ENCODE measurements around the gene PCDHGA4. TPM values are rescaled to one million over a fixed set of nuclear protein-coding genes. Genes with fewer than 3 reads are reported as not detected.

PCDHGA4 gene
- total and polyA plus RNA-seq, 2 of the 13 experiments (the other 11 are each of a cell fraction or from before 2014, with no cell fraction given): 0.49 to 0.58 TPM

- no peak for TF ChIP-seq THAP9 (CRISPR knock-in tag; IDR thresholded peaks at IDR 0.05; ENCODE audit: borderline replicate concordance)
- no peak for TF ChIP-seq ARNT (IDR thresholded peaks at IDR 0.05)
- TF ChIP-seq EP300 (IDR thresholded peaks at IDR 0.05; ENCODE audit: low read depth in 2 of 2, low read length in 2 of 2): no peak
- no peak for TF ChIP-seq EP300 (CRISPR knock-in tag; IDR thresholded peaks at IDR 0.05; ENCODE audit: borderline replicate concordance)
- TF ChIP-seq NFKBIZ (CRISPR knock-in tag; IDR thresholded peaks at IDR 0.05): no peak
- peak; percentile 8; the same call in 1 of the 2 replicates for TF ChIP-seq SALL1 (CRISPR knock-in tag; IDR thresholded peaks at IDR 0.05)
- TF ChIP-seq ZBTB21 (CRISPR knock-in tag; IDR thresholded peaks at IDR 0.05): no peak
- TF ChIP-seq LCORL (IDR thresholded peaks at IDR 0.05): no peak
- TF ChIP-seq LCORL (CRISPR knock-in tag; IDR thresholded peaks at IDR 0.05): no peak
- no peak for TF ChIP-seq SIX1 (CRISPR knock-in tag; IDR thresholded peaks at IDR 0.05; ENCODE audit: borderline replicate concordance)
- TF ChIP-seq KAT8 (CRISPR knock-in tag; IDR thresholded peaks at IDR 0.05): peak; percentile 64; the same call in 1 of the 2 replicates
- no peak for TF ChIP-seq ZNF350 (CRISPR knock-in tag; IDR thresholded peaks at IDR 0.05; ENCODE audit: borderline replicate concordance, low read depth)
- no peak for TF ChIP-seq KLF13 (CRISPR knock-in tag; IDR thresholded peaks at IDR 0.05)
- no peak for TF ChIP-seq ATF7 (IDR thresholded peaks at IDR 0.05)
- TF ChIP-seq ATF7 (CRISPR knock-in tag; IDR thresholded peaks at IDR 0.05): no peak
- no peak for TF ChIP-seq ZNF501 (CRISPR knock-in tag; IDR thresholded peaks at IDR 0.05)
- TF ChIP-seq SRSF9 (IDR thresholded peaks at IDR 0.05; ENCODE audit: borderline replicate concordance, insufficient read depth, low read depth, low read length, poor library complexity, severe bottlenecking): no peak
- TF ChIP-seq MTA1 (CRISPR knock-in tag; IDR thresholded peaks at IDR 0.05; ENCODE audit: borderline replicate concordance): no peak
- no peak for TF ChIP-seq FOXO1 (CRISPR knock-in tag; IDR thresholded peaks at IDR 0.05)
- TF ChIP-seq ZSCAN9 (CRISPR knock-in tag; IDR thresholded peaks at IDR 0.05; ENCODE audit: borderline replicate concordance): no peak
- TF ChIP-seq, protein P1, sequence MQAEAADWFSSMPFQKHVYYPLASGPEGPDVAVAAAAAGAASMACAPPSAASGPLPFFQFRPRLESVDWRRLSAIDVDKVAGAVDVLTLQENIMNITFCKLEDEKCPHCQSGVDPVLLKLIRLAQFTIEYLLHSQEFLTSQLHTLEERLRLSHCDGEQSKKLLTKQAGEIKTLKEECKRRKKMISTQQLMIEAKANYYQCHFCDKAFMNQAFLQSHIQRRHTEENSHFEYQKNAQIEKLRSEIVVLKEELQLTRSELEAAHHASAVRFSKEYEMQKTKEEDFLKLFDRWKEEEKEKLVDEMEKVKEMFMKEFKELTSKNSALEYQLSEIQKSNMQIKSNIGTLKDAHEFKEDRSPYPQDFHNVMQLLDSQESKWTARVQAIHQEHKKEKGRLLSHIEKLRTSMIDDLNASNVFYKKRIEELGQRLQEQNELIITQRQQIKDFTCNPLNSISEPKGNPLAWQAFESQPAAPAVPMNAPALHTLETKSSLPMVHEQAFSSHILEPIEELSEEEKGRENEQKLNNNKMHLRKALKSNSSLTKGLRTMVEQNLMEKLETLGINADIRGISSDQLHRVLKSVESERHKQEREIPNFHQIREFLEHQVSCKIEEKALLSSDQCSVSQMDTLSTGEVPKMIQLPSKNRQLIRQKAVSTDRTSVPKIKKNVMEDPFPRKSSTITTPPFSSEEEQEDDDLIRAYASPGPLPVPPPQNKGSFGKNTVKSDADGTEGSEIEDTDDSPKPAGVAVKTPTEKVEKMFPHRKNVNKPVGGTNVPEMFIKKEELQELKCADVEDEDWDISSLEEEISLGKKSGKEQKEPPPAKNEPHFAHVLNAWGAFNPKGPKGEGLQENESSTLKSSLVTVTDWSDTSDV (CRISPR knock-in tag; IDR thresholded peaks at IDR 0.05): no peak
- TF ChIP-seq ZNF556 (CRISPR knock-in tag; IDR thresholded peaks at IDR 0.05; ENCODE audit: borderline replicate concordance): no peak
- TF ChIP-seq MED8 (CRISPR knock-in tag; IDR thresholded peaks at IDR 0.05; ENCODE audit: insufficient replicate concordance): no peak
- no peak for TF ChIP-seq ZNF496 (CRISPR knock-in tag; IDR thresholded peaks at IDR 0.05; ENCODE audit: insufficient replicate concordance)
- TF ChIP-seq MAFF (IDR thresholded peaks at IDR 0.05; ENCODE audit: low read depth, low read length): no peak
- TF ChIP-seq POGZ (CRISPR knock-in tag; IDR thresholded peaks at IDR 0.05): 0 out of 2 replicates have a peak, but pooled peaks have one; percentile 19
- TF ChIP-seq ZFP90 (CRISPR knock-in tag; IDR thresholded peaks at IDR 0.05; ENCODE audit: borderline replicate concordance): no peak
- TF ChIP-seq TBP (CRISPR knock-in tag; IDR thresholded peaks at IDR 0.05): no peak
These were observed 4.8 kb upstream of the PCDHGA4 start, which contains the start of gene PCDHGB1 (continued) for GRCh38 chr5:141349917-141350619.

Data from HepG2 (cell line).